ENCODE results near the gene RREB1. TPM values are rescaled to one million over a fixed set of nuclear protein-coding genes. Genes with fewer than 3 reads are reported as not detected.

Gene RREB1, protein sequence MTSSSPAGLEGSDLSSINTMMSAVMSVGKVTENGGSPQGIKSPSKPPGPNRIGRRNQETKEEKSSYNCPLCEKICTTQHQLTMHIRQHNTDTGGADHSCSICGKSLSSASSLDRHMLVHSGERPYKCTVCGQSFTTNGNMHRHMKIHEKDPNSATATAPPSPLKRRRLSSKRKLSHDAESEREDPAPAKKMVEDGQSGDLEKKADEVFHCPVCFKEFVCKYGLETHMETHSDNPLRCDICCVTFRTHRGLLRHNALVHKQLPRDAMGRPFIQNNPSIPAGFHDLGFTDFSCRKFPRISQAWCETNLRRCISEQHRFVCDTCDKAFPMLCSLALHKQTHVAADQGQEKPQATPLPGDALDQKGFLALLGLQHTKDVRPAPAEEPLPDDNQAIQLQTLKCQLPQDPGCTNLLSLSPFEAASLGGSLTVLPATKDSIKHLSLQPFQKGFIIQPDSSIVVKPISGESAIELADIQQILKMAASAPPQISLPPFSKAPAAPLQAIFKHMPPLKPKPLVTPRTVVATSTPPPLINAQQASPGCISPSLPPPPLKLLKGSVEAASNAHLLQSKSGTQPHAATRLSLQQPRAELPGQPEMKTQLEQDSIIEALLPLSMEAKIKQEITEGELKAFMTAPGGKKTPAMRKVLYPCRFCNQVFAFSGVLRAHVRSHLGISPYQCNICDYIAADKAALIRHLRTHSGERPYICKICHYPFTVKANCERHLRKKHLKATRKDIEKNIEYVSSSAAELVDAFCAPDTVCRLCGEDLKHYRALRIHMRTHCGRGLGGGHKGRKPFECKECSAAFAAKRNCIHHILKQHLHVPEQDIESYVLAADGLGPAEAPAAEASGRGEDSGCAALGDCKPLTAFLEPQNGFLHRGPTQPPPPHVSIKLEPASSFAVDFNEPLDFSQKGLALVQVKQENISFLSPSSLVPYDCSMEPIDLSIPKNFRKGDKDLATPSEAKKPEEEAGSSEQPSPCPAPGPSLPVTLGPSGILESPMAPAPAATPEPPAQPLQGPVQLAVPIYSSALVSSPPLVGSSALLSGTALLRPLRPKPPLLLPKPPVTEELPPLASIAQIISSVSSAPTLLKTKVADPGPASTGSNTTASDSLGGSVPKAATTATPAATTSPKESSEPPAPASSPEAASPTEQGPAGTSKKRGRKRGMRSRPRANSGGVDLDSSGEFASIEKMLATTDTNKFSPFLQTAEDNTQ (N-terminal part only)
- total RNA-seq (2022) (38.4 and 42.9 TPM in 2 replicates), Bru-seq, nascent RNA (percentile 89 among the genes with signal in this experiment), BruChase-seq, experiment 1, labeled RNA remaining after a 6-hour chase (percentile 78 among the genes with signal in this experiment), BruChase-seq, experiment 2, labeled RNA remaining after a 2-hour chase (percentile 79 among the genes with signal in this experiment)
- long read RNA-seq, partial matches to known transcripts: 1 of 9 reads
- long read RNA-seq, other reads (novel, unspliced or antisense): 8 of 9 reads

- H3K27me3 Mint-ChIP-seq (ENCODE audit: unreplicated experiment): no peaks in the 10 kb centered on the region
- H3K9me3 Mint-ChIP-seq (ENCODE audit: low read depth, unreplicated experiment): no peaks in the 10 kb centered on the region
- TF ChIP-seq, protein P1, sequence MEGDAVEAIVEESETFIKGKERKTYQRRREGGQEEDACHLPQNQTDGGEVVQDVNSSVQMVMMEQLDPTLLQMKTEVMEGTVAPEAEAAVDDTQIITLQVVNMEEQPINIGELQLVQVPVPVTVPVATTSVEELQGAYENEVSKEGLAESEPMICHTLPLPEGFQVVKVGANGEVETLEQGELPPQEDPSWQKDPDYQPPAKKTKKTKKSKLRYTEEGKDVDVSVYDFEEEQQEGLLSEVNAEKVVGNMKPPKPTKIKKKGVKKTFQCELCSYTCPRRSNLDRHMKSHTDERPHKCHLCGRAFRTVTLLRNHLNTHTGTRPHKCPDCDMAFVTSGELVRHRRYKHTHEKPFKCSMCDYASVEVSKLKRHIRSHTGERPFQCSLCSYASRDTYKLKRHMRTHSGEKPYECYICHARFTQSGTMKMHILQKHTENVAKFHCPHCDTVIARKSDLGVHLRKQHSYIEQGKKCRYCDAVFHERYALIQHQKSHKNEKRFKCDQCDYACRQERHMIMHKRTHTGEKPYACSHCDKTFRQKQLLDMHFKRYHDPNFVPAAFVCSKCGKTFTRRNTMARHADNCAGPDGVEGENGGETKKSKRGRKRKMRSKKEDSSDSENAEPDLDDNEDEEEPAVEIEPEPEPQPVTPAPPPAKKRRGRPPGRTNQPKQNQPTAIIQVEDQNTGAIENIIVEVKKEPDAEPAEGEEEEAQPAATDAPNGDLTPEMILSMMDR (IDR thresholded peaks at IDR 0.05; ENCODE audit: unreplicated experiment): no peak
- H3K36me3 Mint-ChIP-seq (ENCODE audit: insufficient read depth, unreplicated experiment): peaks cover 44% of the 10 kb centered on the region
- peak within 1 kb of the TSS; percentile 92 for H3K27ac Mint-ChIP-seq (ENCODE audit: unreplicated experiment)
- peaks cover 6% of the 10 kb centered on the region for H3K4me1 Mint-ChIP-seq (ENCODE audit: low read depth, unreplicated experiment)
- peak within 1 kb of the TSS; percentile 74 for H3K4me3 Mint-ChIP-seq (ENCODE audit: low read depth, unreplicated experiment)
- TSS peak; percentile 7 for BruUV-seq (replicated peaks)
- CTCF ChIA-PET: interaction anchor here (0.7 to 1.3 kb wide), 3 partner anchors 49 to 349 kb away, joined by 3 read pairs; no protein-coding TSS in a partner anchor
- intact Hi-C loops (cut with micrococcal nuclease; ENCODE audit: unreplicated experiment): no loop called here
- peak; percentile 44 for DNase-seq
Measured at GRCh38 chr6:7107578-7108195, at the start of gene RREB1. Gene RREB1 (plus strand): TSS chr6:7107961. CDS start chr6:7181912, 73,951 bp downstream.

DNA sequence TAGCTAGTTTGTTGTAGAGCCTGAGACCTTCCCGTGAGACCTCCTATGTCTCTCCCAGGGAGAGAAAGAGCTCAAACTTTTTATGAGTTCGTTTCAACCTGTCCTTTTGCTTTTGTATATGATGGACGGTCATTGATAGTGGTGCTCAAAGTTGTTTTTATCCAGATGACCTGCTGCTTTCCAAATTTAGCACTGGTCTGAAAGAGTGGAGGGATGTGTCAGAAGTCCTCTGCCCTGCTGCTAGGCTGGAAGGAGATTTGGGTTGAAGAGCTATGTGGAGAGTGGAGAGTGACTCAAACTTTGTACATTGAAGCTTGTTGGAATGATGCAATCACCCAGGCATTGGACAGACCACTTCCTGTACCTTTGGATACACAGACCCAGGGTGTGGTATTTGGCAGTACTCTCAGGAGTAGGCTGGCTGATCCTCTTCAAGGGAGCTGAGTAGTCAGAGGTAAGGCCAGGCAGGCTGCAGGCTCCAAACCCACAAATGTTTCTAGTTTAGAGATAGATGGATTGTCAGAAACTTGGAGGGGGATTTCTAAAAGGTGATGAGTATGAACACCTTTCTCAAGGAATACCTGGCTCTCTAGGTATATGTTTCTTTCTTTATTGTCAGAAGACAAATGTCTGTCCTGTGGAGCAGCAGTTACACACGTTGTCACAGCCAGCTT is 49.4 kb upstream of the RREB1 start:
- no peaks in the 10 kb centered on the region for H3K27me3 Mint-ChIP-seq (ENCODE audit: unreplicated experiment)
- peak overlapping the region; percentile 14 for H3K4me3 Mint-ChIP-seq (ENCODE audit: low read depth, unreplicated experiment)
- DNase-seq: peak; percentile 76
- CTCF ChIA-PET: interaction anchor here (0.5 to 1.2 kb wide), 7 partner anchors 13 to 299 kb away, joined by 3 to 4 read pairs (median 3); no protein-coding TSS in a partner anchor
- TSS peak; percentile 92 for BruUV-seq (replicated peaks)
- H3K4me1 Mint-ChIP-seq (ENCODE audit: low read depth, unreplicated experiment): peaks cover 28% of the 10 kb centered on the region
- no peaks in the 10 kb centered on the region for H3K9me3 Mint-ChIP-seq (ENCODE audit: low read depth, unreplicated experiment)
- intact Hi-C loops (cut with micrococcal nuclease; ENCODE audit: unreplicated experiment): loop anchor here (10.0 kb wide), 1 partner anchor 234 kb away; no protein-coding TSS in a partner anchor
- TF ChIP-seq, protein P1 (IDR thresholded peaks at IDR 0.05; ENCODE audit: unreplicated experiment): no peak
- no peaks in the 10 kb centered on the region for H3K36me3 Mint-ChIP-seq (ENCODE audit: insufficient read depth, unreplicated experiment)
- H3K27ac Mint-ChIP-seq (ENCODE audit: unreplicated experiment): peak overlapping the region; percentile 90

DNA sequence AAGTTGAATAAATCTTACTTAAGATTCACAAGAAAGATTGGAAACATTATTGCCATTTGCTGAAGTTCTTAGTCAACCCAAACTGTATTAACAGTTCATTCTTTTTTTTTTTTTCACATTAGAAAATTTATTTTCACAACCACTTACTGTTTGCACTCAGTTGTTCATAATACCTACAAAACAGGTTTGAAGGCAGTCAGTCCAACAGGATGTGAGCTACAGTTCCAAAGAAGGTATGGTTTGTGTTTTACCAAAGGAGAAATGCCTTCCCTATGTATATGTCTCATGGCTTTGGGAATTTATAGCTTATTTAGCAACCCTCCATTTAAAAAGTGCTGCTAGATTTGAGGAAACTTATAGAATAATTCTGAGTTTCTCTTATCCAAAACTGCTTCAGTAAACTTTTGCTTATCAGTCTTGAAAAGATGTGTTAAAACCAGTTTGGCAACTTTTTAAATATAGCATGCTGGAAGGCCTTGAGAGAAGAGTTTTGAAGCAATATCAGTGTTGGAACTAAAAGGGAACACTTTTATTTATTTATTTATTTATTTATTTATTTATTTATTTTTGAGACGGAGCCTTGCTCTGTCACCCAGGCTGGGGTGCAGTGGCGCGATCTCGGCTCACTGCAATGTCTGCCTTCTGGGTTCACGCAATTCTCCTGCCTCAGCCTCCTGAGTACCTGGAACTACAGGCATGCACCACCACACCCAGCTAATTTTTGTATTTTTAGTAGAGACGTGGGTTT is 46.8 kb upstream of the RREB1 start:
- H3K4me1 Mint-ChIP-seq (ENCODE audit: low read depth, unreplicated experiment): peaks cover 28% of the 10 kb centered on the region
- TF ChIP-seq, protein P1 (IDR thresholded peaks at IDR 0.05; ENCODE audit: unreplicated experiment): no peak
- no peaks in the 10 kb centered on the region for H3K27me3 Mint-ChIP-seq (ENCODE audit: unreplicated experiment)
- H3K27ac Mint-ChIP-seq (ENCODE audit: unreplicated experiment): no peak overlapping the region
- H3K36me3 Mint-ChIP-seq (ENCODE audit: insufficient read depth, unreplicated experiment): no peaks in the 10 kb centered on the region
- H3K9me3 Mint-ChIP-seq (ENCODE audit: low read depth, unreplicated experiment): no peaks in the 10 kb centered on the region
- no peak overlapping the region for H3K4me3 Mint-ChIP-seq (ENCODE audit: low read depth, unreplicated experiment)
- BruUV-seq (replicated peaks): no TSS peak
- no peak for DNase-seq
- intact Hi-C loops (cut with micrococcal nuclease; ENCODE audit: unreplicated experiment): loop anchor here (5.0 kb wide), 1 partner anchor 51 kb away; no protein-coding TSS in a partner anchor
- CTCF ChIA-PET: interaction anchor here (1.0 to 1.2 kb wide), 2 partner anchors 195 to 240 kb away, joined by 3 read pairs; no protein-coding TSS in a partner anchor

Measured in Calu3 (cell line).